CD14-positive monocyte (primary cell): ENCODE results near the gene LTO1. TPM values are rescaled to one million over a fixed set of nuclear protein-coding genes. Genes with fewer than 3 reads are reported as not detected.

Experiments
- DNase-seq, 3 donors: peaks; one replicate each; pipeline ENCODE4 v3.0.0-alpha.2; 2011 to 2022
- H2AFZ ChIP-seq: 2 replicates; pipeline ENCODE4 v1.6.0; 2012; ENCODE audit warnings: mild to moderate bottlenecking, low read depth, low read length, inconsistent platforms; ENCODE audit not compliant: insufficient read depth, poor library complexity, severe bottlenecking
- H3K27ac ChIP-seq, 2 donors: 1 replicate in 1 of 2; 2 replicates in 1 of 2; pipeline ENCODE4 v1.5.1; 2012 to 2013; ENCODE audit warnings: low read length in 2 of 2, control low read depth in 1 of 2, inconsistent platforms in 1 of 2, low read depth in 1 of 2, mild to moderate bottlenecking in 1 of 2
- H3K27me3 ChIP-seq, 2 donors: one replicate each; pipeline versions ENCODE4 v1.6.0 to v1.6.1; 2011 to 2013; ENCODE audit warnings: low read length in 2 of 2; ENCODE audit not compliant: control insufficient read depth in 2 of 2, insufficient read depth in 2 of 2
- H3K36me3 ChIP-seq, 2 donors: replicated peaks in 1 of 2; 1 replicate in 1 of 2; 2 replicates in 1 of 2; pipeline versions ENCODE4 v1.5.1 to v1.6.1; 2012 to 2013; ENCODE audit warnings: low read length in 2 of 2, control low read depth in 1 of 2, inconsistent platforms in 1 of 2, mild to moderate bottlenecking in 1 of 2; ENCODE audit not compliant: insufficient read depth in 2 of 2, control insufficient read depth in 1 of 2
- H3K4me1 ChIP-seq, 2 donors: 1 replicate in 1 of 2; 2 replicates in 1 of 2; pipeline versions ENCODE4 v1.5.1 to v1.6.1; 2012 to 2013; ENCODE audit warnings: low read length in 2 of 2, control low read depth in 1 of 2, inconsistent platforms in 1 of 2, mild to moderate bottlenecking in 1 of 2, moderate library complexity in 1 of 2; ENCODE audit not compliant: insufficient read depth in 2 of 2, control insufficient read depth in 1 of 2
- H3K4me2 ChIP-seq: replicated peaks from 2 replicates; pipeline ENCODE3; 2012; ENCODE audit warnings: low read length, moderate library complexity, mild to moderate bottlenecking; ENCODE audit not compliant: poor library complexity, severe bottlenecking; ENCODE audit errors: extremely low read depth
- H3K4me3 ChIP-seq, 3 experiments: fragments of 200-600 bp in 1 of 3; sonication (generic) in 1 of 3; replicated peaks in 1 of 3; 1 replicate in 2 of 3; 2 replicates in 1 of 3; pipeline ENCODE4 v1.5.1; 2011 to 2013; ENCODE audit warnings: low read length in 3 of 3, mild to moderate bottlenecking in 3 of 3, control low read depth in 2 of 3, low read depth in 2 of 3, inconsistent platforms in 1 of 3, moderate library complexity in 1 of 3
- H3K79me2 ChIP-seq: 2 replicates; pipeline ENCODE4 v1.6.0; 2012; ENCODE audit warnings: mild to moderate bottlenecking, control low read depth, inconsistent platforms, low read length, moderate library complexity; ENCODE audit not compliant: insufficient read depth
- H3K9ac ChIP-seq: 2 replicates; pipeline ENCODE4 v1.6.0; 2017; ENCODE audit warnings: low read length, mild to moderate bottlenecking; ENCODE audit not compliant: insufficient read depth, poor library complexity, severe bottlenecking
- H3K9me3 ChIP-seq, 2 donors: replicated peaks in 1 of 2; 1 replicate in 1 of 2; 2 replicates in 1 of 2; pipeline versions ENCODE4 v1.5.1 to v1.6.1; 2012 to 2013; ENCODE audit warnings: low read length in 2 of 2, control low read depth in 1 of 2; ENCODE audit not compliant: control insufficient read depth in 1 of 2, insufficient read depth in 1 of 2
- H4K20me1 ChIP-seq: 2 replicates; pipeline ENCODE4 v1.6.0; 2012; ENCODE audit warnings: mild to moderate bottlenecking, low read length, control low read depth, moderate library complexity; ENCODE audit not compliant: insufficient read depth
- H3K27ac Mint-ChIP-seq, 7 donors: one replicate each; pipeline ENCODE4 v1.8.0; 2020; ENCODE audit warnings: mild to moderate bottlenecking in 7 of 7, mixed read lengths in 7 of 7, moderate library complexity in 6 of 7, inconsistent platforms in 2 of 7
- H3K27me3 Mint-ChIP-seq, 3 donors: one replicate each; pipeline ENCODE4 v1.8.0; 2021 to 2022; ENCODE audit warnings: low read depth in 3 of 3, mild to moderate bottlenecking in 3 of 3, mixed read lengths in 3 of 3, moderate library complexity in 3 of 3, inconsistent platforms in 1 of 3
- H3K36me3 Mint-ChIP-seq, 2 donors: one replicate each; pipeline ENCODE4 v1.8.0; 2020; ENCODE audit warnings: mixed read lengths in 2 of 2, inconsistent platforms in 1 of 2, mild to moderate bottlenecking in 1 of 2
- H3K4me1 Mint-ChIP-seq: one replicate; pipeline ENCODE4 v1.8.0; 2020; ENCODE audit warnings: mild to moderate bottlenecking, mixed read lengths
- H3K4me3 Mint-ChIP-seq, 2 donors: one replicate each; pipeline ENCODE4 v1.8.0; 2020; ENCODE audit warnings: mild to moderate bottlenecking in 2 of 2, mixed read lengths in 2 of 2, moderate library complexity in 1 of 2
- H3K9me3 Mint-ChIP-seq, 7 donors: one replicate each; pipeline ENCODE4 v1.8.0; 2020 to 2022; ENCODE audit warnings: mixed read lengths in 7 of 7, mild to moderate bottlenecking in 6 of 7, moderate library complexity in 6 of 7, inconsistent platforms in 2 of 7
- WGBS: methylation state at CpG from one replicate; pipeline ENCODE4 v1.1.5; 2013; ENCODE audit warnings: missing lambda C conversion rate; ENCODE audit not compliant: insufficient coverage; 5-methylcytosine and 5-hydroxymethylcytosine counted together
- intact Hi-C, 2 donors: fragments of 100-400 bp; cut with micrococcal nuclease; formaldehyde crosslinking; loops; one replicate each; pipeline versions ENCODE4 v1.15.0 to v1.15.1; 2023
- polyA plus RNA-seq, 3 donors: library from polyadenylated mRNA; depleted of rRNA in 1 of 3; unstranded in 2 of 3; stranded (reverse) in 1 of 3; fragments of 300-500 nt in 2 of 3; fragments of >200 nt in 1 of 3; fragmentation: Illumina TruSeq in 2 of 3; gene quantifications; 1 replicate in 2 of 3; 2 replicates in 1 of 3; pipeline ENCODE4 v1.2.3, GENCODE V29; 2012 to 2021
- TF ChIP-seq, protein P1 (sequence below): fragments of 200-600 bp; IDR thresholded peaks from one replicate; pipeline ENCODE4 v1.8.0; 2022; ENCODE audit warnings: antibody characterized with exemption, mild to moderate bottlenecking

LTO1 gene
- polyA plus RNA-seq, 3 donors: 3.9 to 27.1 (median 5.2) TPM

DNA sequence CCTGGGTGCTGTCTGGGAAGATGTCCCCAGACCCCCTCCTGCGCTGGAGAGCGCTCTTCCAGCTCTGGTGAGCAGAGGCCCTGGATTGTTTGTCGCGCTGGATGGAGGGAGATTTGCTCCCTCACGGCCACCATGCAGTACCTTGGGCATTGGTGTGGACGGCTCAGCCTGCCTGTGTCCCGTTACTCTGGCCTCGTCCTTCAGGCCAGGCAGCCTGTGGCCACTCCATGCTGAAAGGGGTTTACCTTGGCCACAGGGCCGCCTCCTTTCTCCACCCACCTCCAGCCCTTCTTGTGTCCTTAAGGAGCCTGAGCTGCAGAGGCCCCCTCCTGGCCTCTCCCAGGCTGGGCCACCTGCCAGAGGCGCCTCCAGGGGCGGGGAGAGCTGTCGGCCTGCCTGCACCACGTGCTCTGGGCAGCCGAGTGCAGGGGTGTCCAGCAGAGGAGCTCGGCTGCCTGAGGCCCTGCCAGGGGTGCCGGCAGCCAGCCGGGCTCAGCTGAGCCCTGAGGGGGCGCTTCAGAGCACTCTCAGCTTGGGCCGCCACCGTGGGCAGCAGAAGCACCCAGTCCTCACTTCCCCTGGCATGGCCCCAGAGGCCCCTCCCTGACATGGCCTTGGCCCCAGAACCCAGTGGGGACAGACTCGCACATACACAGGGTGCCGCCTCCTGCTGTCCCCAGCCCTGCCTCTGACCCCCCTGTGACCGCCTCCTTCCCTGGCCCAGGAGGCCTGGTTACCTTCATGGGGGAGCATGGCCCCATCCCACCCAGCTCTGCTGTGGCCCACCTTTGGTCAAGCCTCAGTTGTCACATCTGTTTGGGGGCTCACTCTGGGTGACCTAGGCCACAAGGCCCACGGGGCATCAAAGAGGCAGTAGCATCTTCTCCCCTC lies 30.8 kb downstream of the LTO1 start:
- intact Hi-C loops: loop anchor here (5.0 kb wide), 2 partner anchors 243 to 352 kb away; partner anchors contain the start of gene MYEOV (in 1 of the 2)
- Mint-ChIP-seq H3K4me1 (peaks cover 17% of the 10 kb centered on the region), H3K27me3 (peaks cover 35 to 56% (median 36%) of the 10 kb centered on the region in 3 donors), H3K36me3 (peaks cover 0 to 3% of the 10 kb centered on the region in 2 donors), H3K4me3 (peak overlapping the region; percentile 67 to 73), H3K9me3 (peaks cover 0 to 9% (median 6%) of the 10 kb centered on the region in 7 donors), H3K27ac (no peak overlapping the region)
- Histone ChIP-seq H3K79me2 (no peaks in the 10 kb centered on the region), H3K27ac (no peak overlapping the region), H3K4me3 (no peak overlapping the region), H3K4me2 (no peak overlapping the region), H3K9me3 (peaks cover 0 to 15% of the 10 kb centered on the region in 2 donors), H3K27me3 (peaks cover 20 to 42% of the 10 kb centered on the region in 2 donors), H3K9ac (no peak overlapping the region), H3K36me3 (no peaks in the 10 kb centered on the region), H4K20me1 (no peaks in the 10 kb centered on the region), H3K4me1 (peaks cover 19 to 28% of the 10 kb centered on the region in 2 donors), H2AFZ (no peak overlapping the region)
- 50% methylated on average over 21 of the region's 24 CpGs for WGBS
- TF ChIP-seq, protein P1, sequence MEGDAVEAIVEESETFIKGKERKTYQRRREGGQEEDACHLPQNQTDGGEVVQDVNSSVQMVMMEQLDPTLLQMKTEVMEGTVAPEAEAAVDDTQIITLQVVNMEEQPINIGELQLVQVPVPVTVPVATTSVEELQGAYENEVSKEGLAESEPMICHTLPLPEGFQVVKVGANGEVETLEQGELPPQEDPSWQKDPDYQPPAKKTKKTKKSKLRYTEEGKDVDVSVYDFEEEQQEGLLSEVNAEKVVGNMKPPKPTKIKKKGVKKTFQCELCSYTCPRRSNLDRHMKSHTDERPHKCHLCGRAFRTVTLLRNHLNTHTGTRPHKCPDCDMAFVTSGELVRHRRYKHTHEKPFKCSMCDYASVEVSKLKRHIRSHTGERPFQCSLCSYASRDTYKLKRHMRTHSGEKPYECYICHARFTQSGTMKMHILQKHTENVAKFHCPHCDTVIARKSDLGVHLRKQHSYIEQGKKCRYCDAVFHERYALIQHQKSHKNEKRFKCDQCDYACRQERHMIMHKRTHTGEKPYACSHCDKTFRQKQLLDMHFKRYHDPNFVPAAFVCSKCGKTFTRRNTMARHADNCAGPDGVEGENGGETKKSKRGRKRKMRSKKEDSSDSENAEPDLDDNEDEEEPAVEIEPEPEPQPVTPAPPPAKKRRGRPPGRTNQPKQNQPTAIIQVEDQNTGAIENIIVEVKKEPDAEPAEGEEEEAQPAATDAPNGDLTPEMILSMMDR: no peak
- DNase-seq: no peak

DNA sequence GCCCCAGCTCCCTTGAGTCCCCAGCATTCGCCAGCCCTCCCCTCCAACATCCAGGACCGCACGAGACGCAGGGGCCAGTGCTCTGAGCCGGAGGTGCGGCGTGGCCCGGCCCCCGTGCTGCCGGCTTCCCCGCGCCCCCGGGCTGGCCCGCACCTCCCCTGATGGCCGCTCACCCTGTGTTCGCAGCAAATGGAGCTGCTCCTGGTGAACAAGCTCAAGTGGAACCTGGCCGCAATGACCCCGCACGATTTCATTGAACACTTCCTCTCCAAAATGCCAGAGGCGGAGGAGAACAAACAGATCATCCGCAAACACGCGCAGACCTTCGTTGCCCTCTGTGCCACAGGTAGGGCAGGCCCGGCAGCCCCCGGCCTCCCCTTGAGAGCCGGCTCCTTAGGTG lies 31.5 kb downstream of the LTO1 start:
- peaks cover 0 to 3% of the 10 kb centered on the region in 2 donors for H3K36me3 Mint-ChIP-seq
- no peak for DNase-seq
- no peak overlapping the region for H3K9ac ChIP-seq
- peaks cover 0 to 9% (median 8%) of the 10 kb centered on the region in 7 donors for H3K9me3 Mint-ChIP-seq
- H3K4me2 ChIP-seq: peak overlapping the region; percentile 95
- no peaks in the 10 kb centered on the region for H3K36me3 ChIP-seq
- no peaks in the 10 kb centered on the region for H4K20me1 ChIP-seq
- peaks cover 20% of the 10 kb centered on the region for H3K4me1 Mint-ChIP-seq
- H3K79me2 ChIP-seq: no peaks in the 10 kb centered on the region
- H3K4me3 ChIP-seq: peak overlapping the region in 1 of 3 experiments; percentile 87
- H3K4me1 ChIP-seq: peaks cover 26 to 35% of the 10 kb centered on the region in 2 donors
- H3K27ac Mint-ChIP-seq: no peak overlapping the region
- H3K27me3 ChIP-seq: peaks cover 20 to 49% of the 10 kb centered on the region in 2 donors
- TF ChIP-seq, protein P1: peak; percentile 57
- H3K4me3 Mint-ChIP-seq: peak overlapping the region; percentile 67 to 73
- peaks cover 0 to 15% of the 10 kb centered on the region in 2 donors for H3K9me3 ChIP-seq
- intact Hi-C loops: loop anchor here (1.0 to 5.0 kb wide), 5 partner anchors 244 to 543 kb away; partner anchors contain the start of gene MYEOV (in 1 of the 2)
- H3K27ac ChIP-seq: no peak overlapping the region
- peaks cover 41 to 63% (median 41%) of the 10 kb centered on the region in 3 donors for H3K27me3 Mint-ChIP-seq
- H2AFZ ChIP-seq: no peak overlapping the region
- 86% methylated on average over 24 of the region's 27 CpGs for WGBS
